Peyer's patch (tissue), 4 donors: Measurements from ENCODE around the gene DGCR8.

ENCODE experiments used
- POLR2A ChIP-seq, 2 donors: fragments of 450-650 bp; IDR thresholded peaks; one replicate each; pipeline ENCODE4 v1.5.1; 2017; ENCODE audit warnings: antibody characterized with exemption in 2 of 2, mild to moderate bottlenecking in 2 of 2, moderate library complexity in 2 of 2
- TF ChIP-seq, protein P1 (sequence below), 6 experiments: fragments of 450-650 bp in 4 of 6; fragments of 200-600 bp in 2 of 6; sonication (generic) in 1 of 6; IDR thresholded peaks; one replicate each; pipeline ENCODE4 v1.5.1; 2017 to 2019; ENCODE audit warnings: antibody characterized with exemption in 6 of 6, mild to moderate bottlenecking in 3 of 6, moderate library complexity in 1 of 6

- TF ChIP-seq, protein P1, sequence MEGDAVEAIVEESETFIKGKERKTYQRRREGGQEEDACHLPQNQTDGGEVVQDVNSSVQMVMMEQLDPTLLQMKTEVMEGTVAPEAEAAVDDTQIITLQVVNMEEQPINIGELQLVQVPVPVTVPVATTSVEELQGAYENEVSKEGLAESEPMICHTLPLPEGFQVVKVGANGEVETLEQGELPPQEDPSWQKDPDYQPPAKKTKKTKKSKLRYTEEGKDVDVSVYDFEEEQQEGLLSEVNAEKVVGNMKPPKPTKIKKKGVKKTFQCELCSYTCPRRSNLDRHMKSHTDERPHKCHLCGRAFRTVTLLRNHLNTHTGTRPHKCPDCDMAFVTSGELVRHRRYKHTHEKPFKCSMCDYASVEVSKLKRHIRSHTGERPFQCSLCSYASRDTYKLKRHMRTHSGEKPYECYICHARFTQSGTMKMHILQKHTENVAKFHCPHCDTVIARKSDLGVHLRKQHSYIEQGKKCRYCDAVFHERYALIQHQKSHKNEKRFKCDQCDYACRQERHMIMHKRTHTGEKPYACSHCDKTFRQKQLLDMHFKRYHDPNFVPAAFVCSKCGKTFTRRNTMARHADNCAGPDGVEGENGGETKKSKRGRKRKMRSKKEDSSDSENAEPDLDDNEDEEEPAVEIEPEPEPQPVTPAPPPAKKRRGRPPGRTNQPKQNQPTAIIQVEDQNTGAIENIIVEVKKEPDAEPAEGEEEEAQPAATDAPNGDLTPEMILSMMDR (IDR thresholded peaks at IDR 0.05) = no peak
- no peak for TF ChIP-seq POLR2A (IDR thresholded peaks at IDR 0.05)
These were observed 974 bp downstream of the DGCR8 start for GRCh38 chr22:20080776-20081654.
